HepG2 (cell line): ENCODE results near the gene ACSBG1.

Source experiments
- CHD2 ChIP-seq: IDR thresholded peaks from 2 replicates; pipeline ENCODE4 v1.6.1; 2011; ENCODE audit warnings: low read depth, low read length, improper control_type of control experiment
- EED ChIP-seq: sonication (generic); formaldehyde crosslinking; IDR thresholded peaks from 2 replicates; pipeline ENCODE4 v1.5.0; 2020; ENCODE audit warnings: mild to moderate bottlenecking, missing genetic modification reagents
- FOSL2 ChIP-seq: sonication (generic); formaldehyde crosslinking; IDR thresholded peaks from 2 replicates; pipeline ENCODE4 v1.4.0; 2020; ENCODE audit warnings: missing genetic modification reagents
- KLF6 ChIP-seq: IDR thresholded peaks from 2 replicates; pipeline ENCODE4 v1.8.0; 2016; ENCODE audit warnings: missing biosample characterization, missing genetic modification reagents
- KMT2B ChIP-seq: IDR thresholded peaks from 2 replicates; pipeline ENCODE4 v1.6.1; 2016; ENCODE audit warnings: missing genetic modification reagents, missing compliant biosample characterization
- TAF1 ChIP-seq: sonication (generic); formaldehyde crosslinking; IDR thresholded peaks from 2 replicates; pipeline ENCODE4 v1.4.0; 2020; ENCODE audit warnings: missing genetic modification reagents
- ZNF431 ChIP-seq: sonication (generic); formaldehyde crosslinking; IDR thresholded peaks from 2 replicates; pipeline ENCODE4 v1.9.0; 2022; ENCODE audit warnings: missing genetic modification reagents, low read depth, mild to moderate bottlenecking, borderline replicate concordance
- TF ChIP-seq, protein P1 (sequence below): sonication (generic); formaldehyde crosslinking; IDR thresholded peaks from 2 replicates; pipeline ENCODE4 v1.5.0; 2020; ENCODE audit warnings: mild to moderate bottlenecking, missing genetic modification reagents, moderate library complexity

DNA sequence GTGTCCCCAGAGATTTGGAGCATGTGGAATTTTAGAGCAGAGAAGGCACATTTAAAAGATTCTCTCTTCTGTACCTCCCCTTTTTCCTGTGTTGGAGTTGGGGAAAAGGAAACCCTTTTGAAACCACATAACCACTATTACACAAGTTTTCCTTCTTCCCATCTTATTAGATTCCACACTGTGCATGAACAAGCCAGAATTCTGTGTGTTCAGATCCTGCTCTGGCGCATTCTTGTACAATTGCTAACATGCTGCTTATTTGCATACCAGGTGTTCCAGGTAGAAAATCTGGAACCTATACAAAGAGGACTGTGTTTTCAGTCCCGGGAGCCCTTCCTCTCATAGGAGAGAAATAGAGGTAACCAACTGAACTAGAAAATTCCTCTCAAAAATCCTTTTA, 100.6 kb downstream of the ACSBG1 start:
- TF ChIP-seq EED (CRISPR knock-in tag) (no peak), CHD2 (no peak), KMT2B (no peak), ZNF431 (no peak), KLF6 (no peak), TAF1 (no peak), FOSL2 (CRISPR knock-in tag) (no peak)
- TF ChIP-seq, protein P1, sequence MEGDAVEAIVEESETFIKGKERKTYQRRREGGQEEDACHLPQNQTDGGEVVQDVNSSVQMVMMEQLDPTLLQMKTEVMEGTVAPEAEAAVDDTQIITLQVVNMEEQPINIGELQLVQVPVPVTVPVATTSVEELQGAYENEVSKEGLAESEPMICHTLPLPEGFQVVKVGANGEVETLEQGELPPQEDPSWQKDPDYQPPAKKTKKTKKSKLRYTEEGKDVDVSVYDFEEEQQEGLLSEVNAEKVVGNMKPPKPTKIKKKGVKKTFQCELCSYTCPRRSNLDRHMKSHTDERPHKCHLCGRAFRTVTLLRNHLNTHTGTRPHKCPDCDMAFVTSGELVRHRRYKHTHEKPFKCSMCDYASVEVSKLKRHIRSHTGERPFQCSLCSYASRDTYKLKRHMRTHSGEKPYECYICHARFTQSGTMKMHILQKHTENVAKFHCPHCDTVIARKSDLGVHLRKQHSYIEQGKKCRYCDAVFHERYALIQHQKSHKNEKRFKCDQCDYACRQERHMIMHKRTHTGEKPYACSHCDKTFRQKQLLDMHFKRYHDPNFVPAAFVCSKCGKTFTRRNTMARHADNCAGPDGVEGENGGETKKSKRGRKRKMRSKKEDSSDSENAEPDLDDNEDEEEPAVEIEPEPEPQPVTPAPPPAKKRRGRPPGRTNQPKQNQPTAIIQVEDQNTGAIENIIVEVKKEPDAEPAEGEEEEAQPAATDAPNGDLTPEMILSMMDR (CRISPR knock-in tag) = no peak
